IMR-90 (cell line): ENCODE results near the gene EHBP1. TPM values are rescaled to one million over a fixed set of nuclear protein-coding genes. Genes with fewer than 3 reads are reported as not detected.
"Not testable (repeated sequence)": the region's sequence is repeated elsewhere in the genome, so short reads cannot be mapped to it uniquely, and the experiment has no call there.

Experiments
- ATAC-seq: fragments of 200-7000 bp; cut with Tn5 transposase; 2 replicates; pipeline ENCODE4 v1.9.1; 2020; ENCODE audit warnings: low read depth, mild to moderate bottlenecking, moderate library complexity
- BruUV-seq: library from RNA; stranded (reverse); fragments of 400-500 nt; replicated peaks from 2 replicates; lab custom pipeline; 2021; lab: Mats Ljungman, UMichigan
- CTCF ChIA-PET: fragments of 300-600 bp; formaldehyde crosslinking; extraction: SDS; loops from one replicate; lab custom pipeline; 2021; ENCODE audit warnings: antibody characterized with exemption; lab: Yijun Ruan, JAX
- POLR2A ChIA-PET: fragments of 300-600 bp; sonication (Branson Sonifier 250); formaldehyde crosslinking; loops from one replicate; lab custom pipeline; 2022; ENCODE audit warnings: antibody characterized with exemption; ENCODE audit not compliant: unreplicated experiment; lab: Charles Lee
- DNase-seq: peaks from one replicate; pipeline ENCODE4 v3.0.0; 2013
- H2AFZ ChIP-seq: replicated peaks from 2 replicates; pipeline ENCODE3; 2013; ENCODE audit warnings: low read length, mild to moderate bottlenecking; ENCODE audit not compliant: poor library complexity
- H2AK5ac ChIP-seq: 2 replicates; pipeline ENCODE4 v1.6.1; 2013; ENCODE audit warnings: low read depth, low read length, inconsistent platforms
- H2AK9ac ChIP-seq: replicated peaks from 2 replicates; pipeline ENCODE3; 2013; ENCODE audit warnings: mild to moderate bottlenecking, low read depth, low read length, moderate library complexity; ENCODE audit not compliant: poor library complexity
- H2BK120ac ChIP-seq: 2 replicates; pipeline ENCODE4 v1.6.1; 2013; ENCODE audit warnings: low read depth, low read length, inconsistent platforms
- H2BK15ac ChIP-seq: 3 replicates; pipeline ENCODE4 v1.6.1; 2013; ENCODE audit warnings: low read depth, low read length, inconsistent platforms
- H2BK20ac ChIP-seq: 2 replicates; pipeline ENCODE4 v1.6.1; 2013; ENCODE audit warnings: low read depth, mild to moderate bottlenecking, inconsistent platforms, low read length, moderate library complexity
- H2BK5ac ChIP-seq: 2 replicates; pipeline ENCODE4 v1.6.1; 2013; ENCODE audit warnings: mild to moderate bottlenecking, low read depth, low read length, inconsistent platforms; ENCODE audit not compliant: poor library complexity, severe bottlenecking
- H3K14ac ChIP-seq: replicated peaks from 2 replicates; pipeline ENCODE4 v1.6.1; 2013; ENCODE audit warnings: low read depth, low read length, inconsistent platforms
- H3K18ac ChIP-seq: 2 replicates; pipeline ENCODE4 v1.6.1; 2013; ENCODE audit warnings: low read depth, low read length, control low read depth
- H3K23ac ChIP-seq: 2 replicates; pipeline ENCODE4 v1.6.1; 2013; ENCODE audit warnings: low read depth, low read length, inconsistent platforms
- H3K27ac ChIP-seq: 2 replicates; pipeline ENCODE4 v1.5.1; 2013; ENCODE audit warnings: mild to moderate bottlenecking, control low read depth, low read length; ENCODE audit not compliant: insufficient read depth
- H3K27me3 ChIP-seq: 2 replicates; pipeline ENCODE4 v1.6.1; 2013; ENCODE audit warnings: low read length; ENCODE audit not compliant: control insufficient read depth, insufficient read depth
- H3K36me3 ChIP-seq: 2 replicates; pipeline ENCODE4 v1.6.1; 2013; ENCODE audit warnings: low read length, mixed read lengths; ENCODE audit not compliant: control insufficient read depth, insufficient read depth
- H3K4ac ChIP-seq: 2 replicates; pipeline ENCODE4 v1.6.1; 2013; ENCODE audit warnings: low read depth, low read length, inconsistent platforms
- H3K4me1 ChIP-seq: 2 replicates; pipeline ENCODE4 v1.6.1; 2013; ENCODE audit warnings: low read length, mixed read lengths; ENCODE audit not compliant: control insufficient read depth, insufficient read depth
- H3K4me2 ChIP-seq: 2 replicates; pipeline ENCODE4 v1.6.1; 2013; ENCODE audit warnings: low read depth, mild to moderate bottlenecking, control low read depth, low read length, moderate library complexity
- H3K4me3 ChIP-seq: 2 replicates; pipeline ENCODE4 v1.5.1; 2013; ENCODE audit warnings: low read depth, mild to moderate bottlenecking, control low read depth, low read length, moderate library complexity; ENCODE audit not compliant: insufficient read depth
- H3K56ac ChIP-seq: 2 replicates; pipeline ENCODE4 v1.6.1; 2013; ENCODE audit warnings: low read length, inconsistent platforms; ENCODE audit not compliant: insufficient read depth; ENCODE audit errors: extremely low read depth
- H3K79me1 ChIP-seq, 2 experiments: 2 replicates each; pipeline ENCODE4 v1.6.1; 2013; ENCODE audit warnings: low read length in 2 of 2, inconsistent platforms in 1 of 2, low read depth in 1 of 2
- H3K9ac ChIP-seq: 2 replicates; pipeline ENCODE4 v1.6.1; 2013; ENCODE audit warnings: low read depth, low read length, control low read depth
- H3K9me1 ChIP-seq: 2 replicates; pipeline ENCODE4 v1.6.1; 2013; ENCODE audit warnings: low read length, inconsistent platforms; ENCODE audit not compliant: insufficient read depth
- H3K9me3 ChIP-seq: 2 replicates; pipeline ENCODE4 v1.6.1; 2013; ENCODE audit warnings: low read length; ENCODE audit not compliant: control insufficient read depth, insufficient read depth
- H4K20me1 ChIP-seq: 2 replicates; pipeline ENCODE4 v1.6.1; 2013; ENCODE audit warnings: low read length, inconsistent platforms; ENCODE audit not compliant: insufficient read depth
- H4K5ac ChIP-seq: 2 replicates; pipeline ENCODE4 v1.6.1; 2013; ENCODE audit warnings: mild to moderate bottlenecking, low read depth, low read length, control low read depth
- H4K8ac ChIP-seq, 2 experiments: 2 replicates each; pipeline ENCODE4 v1.6.1; 2013; ENCODE audit warnings: low read depth in 2 of 2, low read length in 2 of 2, control low read depth in 1 of 2, inconsistent platforms in 1 of 2
- H4K91ac ChIP-seq: 2 replicates; pipeline ENCODE4 v1.6.1; 2013; ENCODE audit warnings: low read depth, low read length, inconsistent platforms; ENCODE audit not compliant: insufficient read depth
- WGBS, 2 experiments: methylation state at CpG; one replicate each; pipeline versions ENCODE4 v1.1.5 to v1.1.7; 2013; ENCODE audit warnings: missing lambda C conversion rate in 2 of 2; ENCODE audit not compliant: insufficient read length in 1 of 2; ENCODE audit errors: extremely low coverage in 2 of 2; 5-methylcytosine and 5-hydroxymethylcytosine counted together
- dilution Hi-C: fragments of 300-500 bp; cut with HindIII; formaldehyde crosslinking; loops from one replicate; pipeline ENCODE4 v1.14.3; 2018; ENCODE audit warnings: low sequenced_read_pairs; ENCODE audit not compliant: unreplicated experiment
- in situ Hi-C: fragments of 300-500 bp; cut with MboI; formaldehyde crosslinking; loops from 3 replicates; pipeline ENCODE4 v1.14.3; 2019; ENCODE audit warnings: low sequenced_read_pairs, inconsistent platforms, mixed read lengths
- intact Hi-C: fragments of 100-400 bp; cut with micrococcal nuclease; formaldehyde crosslinking; loops from 2 replicates; pipeline ENCODE4 v1.10.0; 2022
- polyA plus RNA-seq, 3 experiments: library from polyadenylated mRNA; depleted of rRNA; stranded (reverse); fragments of >200 nt; gene quantifications; 2 replicates each; pipeline ENCODE4 v1.2.3, GENCODE V29; 2012; ENCODE audit warnings: low replicate concordance in 1 of 3
- total RNA-seq: library from RNA; depleted of rRNA; stranded (reverse); fragments of >200 nt; gene quantifications from 2 replicates; pipeline ENCODE4 v1.2.3, GENCODE V29; 2012

Gene EHBP1
- total and polyA plus RNA-seq, 2 of the 4 experiments (the other 2 are of a cell fraction) = 28.3 to 44.4 TPM

- dilution Hi-C loops, H2BK120ac ChIP-seq, H3K56ac ChIP-seq, H2BK15ac ChIP-seq, H3K4me2 ChIP-seq, H4K8ac ChIP-seq, H3K18ac ChIP-seq, H3K27ac ChIP-seq, intact Hi-C loops, H2AK9ac ChIP-seq, H2AFZ ChIP-seq, H3K9me1 ChIP-seq, H3K9ac ChIP-seq, H2BK20ac ChIP-seq, DNase-seq, H3K4ac ChIP-seq, H3K4me1 ChIP-seq, H4K91ac ChIP-seq, H3K14ac ChIP-seq, H3K36me3 ChIP-seq, H3K23ac ChIP-seq, H4K5ac ChIP-seq, H2BK5ac ChIP-seq, BruUV-seq, H3K27me3 ChIP-seq, H3K9me3 ChIP-seq, CTCF ChIA-PET, ATAC-seq, H2AK5ac ChIP-seq, H3K4me3 ChIP-seq, in situ Hi-C loops: not testable (repeated sequence)
- Histone ChIP-seq H4K20me1 (peaks cover 10% of the 10 kb centered on the region; the same call in 1 of the 2 replicates), H3K79me1 (peaks cover 22 to 23% of the 10 kb centered on the region in 2 experiments)
- POLR2A ChIA-PET = interaction anchor here (0.6 kb wide), 1 partner anchor 74 kb away, joined by 4 read pairs; no protein-coding TSS in a partner anchor
- no CpG with 5 or more reads among the region's 1 CpG for WGBS, 2 experiments
Measured at GRCh38 chr2:62749111-62749510, 43.6 kb downstream of the EHBP1 start.
